Smooth muscle cell of trachea (primary cell): ENCODE results near the gene UFSP2. TPM values are rescaled to one million over a fixed set of nuclear protein-coding genes. Genes with fewer than 3 reads are reported as not detected.

ENCODE experiments used
- total RNA-seq: library from RNA; depleted of rRNA; stranded (reverse); fragments of >200 nt; gene quantifications from 2 replicates; pipeline ENCODE4 v1.2.1, GENCODE V29; 2014

Gene UFSP2, protein sequence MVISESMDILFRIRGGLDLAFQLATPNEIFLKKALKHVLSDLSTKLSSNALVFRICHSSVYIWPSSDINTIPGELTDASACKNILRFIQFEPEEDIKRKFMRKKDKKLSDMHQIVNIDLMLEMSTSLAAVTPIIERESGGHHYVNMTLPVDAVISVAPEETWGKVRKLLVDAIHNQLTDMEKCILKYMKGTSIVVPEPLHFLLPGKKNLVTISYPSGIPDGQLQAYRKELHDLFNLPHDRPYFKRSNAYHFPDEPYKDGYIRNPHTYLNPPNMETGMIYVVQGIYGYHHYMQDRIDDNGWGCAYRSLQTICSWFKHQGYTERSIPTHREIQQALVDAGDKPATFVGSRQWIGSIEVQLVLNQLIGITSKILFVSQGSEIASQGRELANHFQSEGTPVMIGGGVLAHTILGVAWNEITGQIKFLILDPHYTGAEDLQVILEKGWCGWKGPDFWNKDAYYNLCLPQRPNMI
- total RNA-seq = 37.5 and 52.1 TPM in 2 replicates

DNA sequence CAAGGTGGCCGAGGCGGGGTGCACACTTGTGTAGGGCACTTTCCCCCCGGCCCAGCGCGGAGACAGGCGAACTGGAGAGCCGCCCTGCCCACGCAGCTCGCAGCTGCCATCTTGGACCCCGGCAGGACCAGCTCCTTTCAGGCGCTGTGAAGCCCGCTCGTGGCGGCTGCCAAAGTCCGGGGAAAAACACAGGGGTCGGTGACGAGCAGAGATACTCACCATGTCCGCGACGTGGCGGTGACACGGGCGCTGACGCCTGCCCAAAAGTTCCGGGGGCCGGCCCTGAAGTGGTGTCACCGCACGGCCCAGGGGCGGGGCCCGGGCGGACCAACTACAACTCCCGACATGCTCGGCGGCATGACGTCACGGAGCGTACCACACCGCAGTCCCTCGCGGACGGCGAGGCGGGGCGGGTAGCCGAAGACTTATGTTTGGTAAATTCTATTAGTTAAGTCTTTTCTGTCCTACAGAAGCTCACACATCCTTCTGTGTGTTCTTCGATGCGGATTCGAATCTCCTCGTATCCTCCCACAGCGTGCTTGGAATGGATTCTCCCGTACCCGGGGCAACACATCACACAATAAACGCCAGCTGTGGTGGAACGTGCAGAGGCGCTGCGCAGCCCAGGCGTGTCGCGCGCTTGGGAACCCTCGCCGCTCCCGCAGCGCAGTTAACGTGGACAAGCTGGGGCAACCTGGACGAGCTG lies at the start of gene UFSP2:
UFSP2 (minus strand) TSS at position 318 of the 706 bp plus-strand sequence; CDS start at position 222, 96 bp downstream.

DNA sequence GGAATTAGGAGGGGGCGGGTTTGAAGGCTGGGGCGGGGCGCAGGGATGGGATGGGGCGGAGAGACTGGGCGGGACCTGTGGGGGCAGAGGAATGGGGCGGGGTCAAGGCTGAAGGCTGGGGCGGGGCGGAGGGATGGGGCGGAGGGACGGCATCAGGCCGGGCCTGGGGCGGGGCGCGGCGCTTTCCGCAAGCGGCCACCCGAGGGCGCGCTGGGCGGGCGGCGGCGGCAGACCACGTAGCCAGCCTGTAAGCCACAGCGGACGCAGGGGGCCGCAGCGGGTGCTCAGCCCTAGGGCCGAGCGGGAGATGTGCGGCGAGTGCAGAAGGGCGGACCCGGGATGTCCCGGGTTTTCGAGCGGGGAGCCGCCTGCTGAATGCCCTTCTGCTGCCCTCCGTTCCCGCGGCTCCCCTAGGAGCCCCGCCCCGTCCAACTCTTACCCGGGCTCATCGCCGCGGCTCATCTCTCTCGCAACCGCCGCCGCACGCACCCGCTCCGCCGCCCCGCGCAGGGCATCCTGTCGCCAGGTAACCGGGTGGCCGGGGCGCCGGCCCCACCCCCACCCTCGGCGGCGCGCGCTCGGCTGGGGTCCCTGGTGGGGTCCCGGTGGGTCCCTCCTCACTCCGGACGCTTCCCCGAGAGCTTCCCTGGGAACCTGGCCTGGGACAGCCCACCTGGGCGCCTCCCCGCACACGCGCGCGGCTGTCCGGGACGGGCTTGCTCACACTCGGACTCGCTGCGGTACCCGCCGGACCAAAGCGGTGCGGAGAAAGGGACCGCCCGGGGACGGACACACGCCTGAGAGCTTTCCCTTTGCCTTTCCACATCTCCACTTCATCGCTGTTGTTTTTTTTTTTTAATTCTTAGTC lies 45.7 kb upstream of the UFSP2 start, which contains the start of gene CCDC110:
CCDC110 (minus strand) TSS at position 499 of the 868 bp plus-strand sequence; CDS start at position 449, 50 bp downstream.

DNA sequence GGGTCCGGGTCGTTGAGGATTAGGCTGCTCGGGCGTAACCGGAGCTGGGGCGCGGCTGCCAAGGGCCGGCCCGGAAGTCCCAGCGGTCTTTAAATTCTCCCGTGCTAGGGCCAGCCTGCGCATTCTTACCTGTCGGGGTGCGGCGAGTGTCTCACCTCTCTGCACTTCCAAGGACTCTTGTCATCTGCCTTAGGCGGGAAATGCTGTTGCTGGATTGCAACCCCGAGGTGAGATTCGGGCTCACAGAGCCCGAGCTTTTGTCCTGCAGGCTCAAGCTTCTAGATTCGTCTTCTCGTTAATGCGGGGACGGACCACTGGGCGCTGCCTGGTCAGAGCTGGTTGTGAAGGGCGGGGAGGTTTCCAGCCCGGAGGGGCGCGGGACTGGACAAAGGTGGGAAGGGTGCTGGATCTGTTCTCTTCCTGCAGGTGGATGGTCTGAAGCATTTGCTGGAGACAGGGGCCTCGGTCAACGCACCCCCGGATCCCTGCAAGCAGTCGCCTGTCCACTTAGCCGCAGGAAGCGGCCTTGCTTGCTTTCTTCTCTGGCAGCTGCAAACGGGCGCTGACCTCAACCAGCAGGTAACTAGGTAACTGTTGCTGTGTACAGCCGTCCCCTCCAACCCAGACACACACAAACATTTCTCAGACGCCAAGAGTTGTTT lies 28.9 kb downstream of the UFSP2 start, which contains the start of gene ANKRD37:
ANKRD37 (plus strand) TSS at position 118 of the 662 bp plus-strand sequence; CDS start at position 201, 83 bp downstream.

DNA sequence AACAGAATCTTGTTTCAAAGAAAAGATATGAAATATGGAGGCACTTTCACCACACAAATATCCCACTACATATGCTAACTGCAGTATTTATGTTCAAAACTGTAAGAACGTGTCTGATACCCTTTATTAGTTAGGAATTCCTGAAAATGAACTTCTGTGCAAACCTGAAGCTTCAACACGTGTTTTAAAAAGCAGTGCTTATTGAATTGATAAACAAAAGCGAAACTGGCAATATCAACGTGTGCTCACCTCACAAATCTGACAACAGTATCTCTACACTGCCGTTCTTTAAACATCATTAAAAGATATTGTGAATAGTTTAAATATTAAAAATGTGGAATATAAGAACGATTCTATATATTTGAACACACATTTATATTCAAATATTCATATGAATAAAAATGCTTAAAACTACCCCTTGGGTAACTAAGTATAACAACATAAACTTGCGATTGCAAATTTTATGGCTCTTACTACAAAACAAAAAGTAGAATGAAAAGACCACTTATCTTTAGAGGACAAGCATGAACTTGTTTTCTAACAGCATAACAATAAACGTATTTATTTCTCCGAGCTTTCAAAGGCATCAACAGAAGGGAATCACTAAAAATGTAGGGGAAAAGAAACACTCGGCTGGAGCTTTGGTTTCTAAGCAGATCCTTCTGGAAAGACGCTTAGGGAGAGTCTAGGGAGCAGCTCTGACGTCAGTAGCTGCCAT lies 30.4 kb downstream of the UFSP2 start, which contains the start of gene LRP2BP:
LRP2BP (minus strand) TSS at position 687 of the 718 bp plus-strand sequence. CDS start 17,738 bp downstream, outside the sequence.

Other genes with a start within 250 kb of the UFSP2 start
- gene CFAP97, start 222.0 kb downstream of the UFSP2 start, total RNA-seq = 30.4 and 35.2 TPM in 2 replicates
- gene SNX25, start 216.4 kb downstream of the UFSP2 start, total RNA-seq = 23.5 and 34.2 TPM in 2 replicates
- gene LRP2BP, start 30.0 kb downstream of the UFSP2 start, total RNA-seq = 0.44 and 0.50 TPM in 2 replicates
- gene ANKRD37, start 29.1 kb downstream of the UFSP2 start, total RNA-seq = 3.9 and 4.6 TPM in 2 replicates
- gene CCDC110, start 45.8 kb upstream of the UFSP2 start, total RNA-seq = 2.5 and 3.0 TPM in 2 replicates
- 20.8 and 40.9 TPM in 2 replicates for gene PDLIM3, start 109.5 kb upstream of the UFSP2 start, total RNA-seq